ENCODE results near the gene TNPO1. TPM values are rescaled to one million over a fixed set of nuclear protein-coding genes. Genes with fewer than 3 reads are reported as not detected.

Gene TNPO1
- total RNA-seq, 1 donor from 2014 or later, result 316 TPM

DNA sequence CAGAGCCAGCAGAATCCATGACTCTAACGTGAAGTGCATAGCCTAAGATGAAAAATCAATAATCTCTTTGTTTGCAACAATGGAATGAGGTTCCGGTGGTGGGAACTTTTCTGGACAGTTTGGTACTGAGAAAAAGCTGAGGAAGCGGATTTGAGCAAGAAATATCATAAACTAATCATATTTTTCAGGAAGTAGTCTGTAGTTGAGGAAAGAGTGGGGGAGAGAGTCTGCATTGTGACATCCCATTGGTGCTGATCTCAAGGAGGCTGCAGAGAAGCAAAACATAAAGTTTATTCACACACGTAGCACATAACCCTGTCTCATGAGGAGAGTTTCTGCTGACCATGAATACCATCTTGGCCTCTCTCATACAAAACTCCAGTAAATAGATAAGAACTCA is 123.6 kb downstream of the TNPO1 start:
- Histone ChIP-seq H3K27me3 (no peaks in the 10 kb centered on the region), H3K4me3 (no peak overlapping the region), H3K79me2 (ENCODE audit: low read depth) (no peaks in the 10 kb centered on the region), H3F3A (ENCODE audit: low read depth) (no peaks in the 10 kb centered on the region), H3K9ac (no peak overlapping the region), H3K4me2 (no peak overlapping the region), H3K36me3 (no peaks in the 10 kb centered on the region), H3K27ac (no peak overlapping the region), H3K4me1 (no peaks in the 10 kb centered on the region), H2AFZ (replicated peaks) (no peak overlapping the region), H4K20me1 (ENCODE audit: low read depth) (no peaks in the 10 kb centered on the region), H3K9me3 (ENCODE audit: low read depth) (no peaks in the 10 kb centered on the region)
- TF ChIP-seq EZH2 (IDR thresholded peaks at IDR 0.05) (no peak), EZH2phosphoT487 (IDR thresholded peaks at IDR 0.05) (no peak)
- TF ChIP-seq, protein P1, sequence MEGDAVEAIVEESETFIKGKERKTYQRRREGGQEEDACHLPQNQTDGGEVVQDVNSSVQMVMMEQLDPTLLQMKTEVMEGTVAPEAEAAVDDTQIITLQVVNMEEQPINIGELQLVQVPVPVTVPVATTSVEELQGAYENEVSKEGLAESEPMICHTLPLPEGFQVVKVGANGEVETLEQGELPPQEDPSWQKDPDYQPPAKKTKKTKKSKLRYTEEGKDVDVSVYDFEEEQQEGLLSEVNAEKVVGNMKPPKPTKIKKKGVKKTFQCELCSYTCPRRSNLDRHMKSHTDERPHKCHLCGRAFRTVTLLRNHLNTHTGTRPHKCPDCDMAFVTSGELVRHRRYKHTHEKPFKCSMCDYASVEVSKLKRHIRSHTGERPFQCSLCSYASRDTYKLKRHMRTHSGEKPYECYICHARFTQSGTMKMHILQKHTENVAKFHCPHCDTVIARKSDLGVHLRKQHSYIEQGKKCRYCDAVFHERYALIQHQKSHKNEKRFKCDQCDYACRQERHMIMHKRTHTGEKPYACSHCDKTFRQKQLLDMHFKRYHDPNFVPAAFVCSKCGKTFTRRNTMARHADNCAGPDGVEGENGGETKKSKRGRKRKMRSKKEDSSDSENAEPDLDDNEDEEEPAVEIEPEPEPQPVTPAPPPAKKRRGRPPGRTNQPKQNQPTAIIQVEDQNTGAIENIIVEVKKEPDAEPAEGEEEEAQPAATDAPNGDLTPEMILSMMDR (IDR thresholded peaks at IDR 0.05), result no peak
- H3K27ac Mint-ChIP-seq, result no peak overlapping the region
- DNase-seq (ENCODE audit: low spot score), result no peak
- H3K4me1 Mint-ChIP-seq, result no peaks in the 10 kb centered on the region
- no peak overlapping the region for H3K4me3 Mint-ChIP-seq
- no peaks in the 10 kb centered on the region for H3K36me3 Mint-ChIP-seq
- H3K9me3 Mint-ChIP-seq, result peaks cover 3% of the 10 kb centered on the region
- H3K27me3 Mint-ChIP-seq (ENCODE audit: insufficient read depth, low read depth), result peaks cover 4% of the 10 kb centered on the region

DNA sequence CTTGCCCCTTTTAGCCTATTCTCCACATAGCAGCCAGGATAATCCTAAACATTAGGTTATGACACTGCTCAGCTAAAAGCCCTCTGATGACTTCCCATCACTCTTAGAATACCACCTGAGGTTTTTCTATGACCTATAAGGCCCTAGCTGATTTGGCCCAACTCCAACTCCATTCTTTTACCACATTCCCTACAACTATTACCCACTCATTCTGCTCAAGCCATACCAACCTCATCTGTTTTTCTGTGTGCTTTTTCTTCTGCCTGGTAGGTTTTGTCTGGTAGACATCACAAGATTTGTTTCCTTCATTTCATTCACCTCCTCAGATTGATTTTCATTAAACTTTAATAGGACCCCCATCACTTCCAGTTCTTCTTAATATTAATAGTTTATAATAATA is 126.8 kb downstream of the TNPO1 start:
- H4K20me1 ChIP-seq (ENCODE audit: low read depth), result no peaks in the 10 kb centered on the region
- Mint-ChIP-seq H3K36me3 (no peaks in the 10 kb centered on the region), H3K27ac (no peak overlapping the region), H3K4me3 (no peak overlapping the region), H3K9me3 (no peaks in the 10 kb centered on the region), H3K4me1 (no peaks in the 10 kb centered on the region), H3K27me3 (ENCODE audit: insufficient read depth, low read depth) (peaks cover 2% of the 10 kb centered on the region)
- H3K4me1 ChIP-seq, result no peaks in the 10 kb centered on the region
- no peak overlapping the region for H3K4me3 ChIP-seq
- no peak overlapping the region for H3K4me2 ChIP-seq
- no peak overlapping the region for H3K27ac ChIP-seq
- no peaks in the 10 kb centered on the region for H3K79me2 ChIP-seq (ENCODE audit: low read depth)
- TF ChIP-seq, protein P1 (IDR thresholded peaks at IDR 0.05), result no peak
- TF ChIP-seq EZH2phosphoT487 (IDR thresholded peaks at IDR 0.05) (no peak), EZH2 (IDR thresholded peaks at IDR 0.05) (no peak)
- H3K36me3 ChIP-seq, result no peaks in the 10 kb centered on the region
- H3K9me3 ChIP-seq (ENCODE audit: low read depth), result no peaks in the 10 kb centered on the region
- no peak overlapping the region for H3K9ac ChIP-seq
- no peaks in the 10 kb centered on the region for H3K27me3 ChIP-seq
- no peaks in the 10 kb centered on the region for H3F3A ChIP-seq (ENCODE audit: low read depth)
- no peak overlapping the region for H2AFZ ChIP-seq (replicated peaks)
- no peak for DNase-seq (ENCODE audit: low spot score)

DNA sequence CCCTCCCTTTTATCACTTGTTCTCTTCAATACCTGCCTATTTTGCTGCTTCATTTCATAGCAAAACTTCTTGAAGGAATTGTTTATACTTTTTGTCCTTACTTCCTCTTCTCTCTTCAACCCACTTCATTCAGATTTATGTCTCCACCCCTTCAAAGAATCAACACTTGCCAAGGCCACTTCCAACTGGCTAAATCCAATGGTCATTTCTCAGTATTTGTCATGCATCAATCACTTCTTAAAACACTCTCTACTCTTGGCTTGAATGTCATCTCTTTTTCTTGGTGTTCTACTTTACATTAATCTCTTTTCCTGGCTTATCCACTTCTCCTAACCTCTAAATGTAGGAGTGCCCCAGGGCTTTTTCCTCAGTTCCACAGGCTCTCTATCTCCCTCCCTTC is 131.0 kb downstream of the TNPO1 start:
- H2AFZ ChIP-seq (replicated peaks), result no peak overlapping the region

More for the DNA sequence above, 131.0 kb downstream of the TNPO1 start:
- H4K20me1 ChIP-seq (ENCODE audit: low read depth), result no peaks in the 10 kb centered on the region
- DNase-seq (ENCODE audit: low spot score), result no peak
- H3K9me3 ChIP-seq (ENCODE audit: low read depth), result no peaks in the 10 kb centered on the region
- Mint-ChIP-seq H3K9me3 (no peaks in the 10 kb centered on the region), H3K4me1 (no peaks in the 10 kb centered on the region), H3K27ac (no peak overlapping the region), H3K36me3 (no peaks in the 10 kb centered on the region), H3K27me3 (ENCODE audit: insufficient read depth, low read depth) (peaks cover 6% of the 10 kb centered on the region), H3K4me3 (no peak overlapping the region)
- no peak overlapping the region for H3K4me2 ChIP-seq
- no peaks in the 10 kb centered on the region for H3K27me3 ChIP-seq
- no peaks in the 10 kb centered on the region for H3K36me3 ChIP-seq
- no peaks in the 10 kb centered on the region for H3K79me2 ChIP-seq (ENCODE audit: low read depth)
- H3F3A ChIP-seq (ENCODE audit: low read depth), result no peaks in the 10 kb centered on the region
- H3K4me1 ChIP-seq, result no peaks in the 10 kb centered on the region
- H3K4me3 ChIP-seq, result no peak overlapping the region
- no peak overlapping the region for H3K27ac ChIP-seq
- TF ChIP-seq, protein P1 (IDR thresholded peaks at IDR 0.05), result no peak
- TF ChIP-seq EZH2phosphoT487 (IDR thresholded peaks at IDR 0.05) (no peak), EZH2 (IDR thresholded peaks at IDR 0.05) (no peak)
- no peak overlapping the region for H3K9ac ChIP-seq
